WTC11 (cell line): ENCODE measurements around the gene FBXL4.

ENCODE experiments used
- JUN ChIP-seq: sonication (generic); formaldehyde crosslinking; IDR thresholded peaks from 2 replicates; pipeline ENCODE4 v1.8.0; 2023; ENCODE audit warnings: mild to moderate bottlenecking, missing genetic modification reagents
- NFE2L1 ChIP-seq: sonication (generic); formaldehyde crosslinking; IDR thresholded peaks from 2 replicates; pipeline ENCODE4 v1.8.1; 2023; ENCODE audit warnings: missing genetic modification reagents
- SP1 ChIP-seq: sonication (generic); formaldehyde crosslinking; conservative IDR thresholded peaks from 2 replicates; pipeline ENCODE4 v1.8.1; 2022; ENCODE audit warnings: missing genetic modification reagents
- TF ChIP-seq, protein P1 (sequence below): sonication (generic); formaldehyde crosslinking; IDR thresholded peaks from 2 replicates; pipeline ENCODE4 v1.8.0; 2022; ENCODE audit warnings: mild to moderate bottlenecking, missing genetic modification reagents
- TF ChIP-seq, protein P2 (sequence below): fragments of 200-600 bp; IDR thresholded peaks from 2 replicates; pipeline ENCODE4 v1.8.0; 2022; ENCODE audit warnings: antibody characterized with exemption
- TF ChIP-seq, protein P3 (sequence below): sonication (generic); formaldehyde crosslinking; IDR thresholded peaks from 2 replicates; pipeline ENCODE4 v1.8.0; 2022; ENCODE audit warnings: mild to moderate bottlenecking, missing genetic modification reagents

GRCh38 chr6:98828941-98829411 is 118.8 kb downstream of the FBXL4 start:
- TF ChIP-seq, protein P1, sequence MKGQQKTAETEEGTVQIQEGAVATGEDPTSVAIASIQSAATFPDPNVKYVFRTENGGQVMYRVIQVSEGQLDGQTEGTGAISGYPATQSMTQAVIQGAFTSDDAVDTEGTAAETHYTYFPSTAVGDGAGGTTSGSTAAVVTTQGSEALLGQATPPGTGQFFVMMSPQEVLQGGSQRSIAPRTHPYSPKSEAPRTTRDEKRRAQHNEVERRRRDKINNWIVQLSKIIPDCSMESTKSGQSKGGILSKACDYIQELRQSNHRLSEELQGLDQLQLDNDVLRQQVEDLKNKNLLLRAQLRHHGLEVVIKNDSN (CRISPR knock-in tag) = no peak
- no peak for TF ChIP-seq JUN (CRISPR knock-in tag)
- TF ChIP-seq, protein P2, sequence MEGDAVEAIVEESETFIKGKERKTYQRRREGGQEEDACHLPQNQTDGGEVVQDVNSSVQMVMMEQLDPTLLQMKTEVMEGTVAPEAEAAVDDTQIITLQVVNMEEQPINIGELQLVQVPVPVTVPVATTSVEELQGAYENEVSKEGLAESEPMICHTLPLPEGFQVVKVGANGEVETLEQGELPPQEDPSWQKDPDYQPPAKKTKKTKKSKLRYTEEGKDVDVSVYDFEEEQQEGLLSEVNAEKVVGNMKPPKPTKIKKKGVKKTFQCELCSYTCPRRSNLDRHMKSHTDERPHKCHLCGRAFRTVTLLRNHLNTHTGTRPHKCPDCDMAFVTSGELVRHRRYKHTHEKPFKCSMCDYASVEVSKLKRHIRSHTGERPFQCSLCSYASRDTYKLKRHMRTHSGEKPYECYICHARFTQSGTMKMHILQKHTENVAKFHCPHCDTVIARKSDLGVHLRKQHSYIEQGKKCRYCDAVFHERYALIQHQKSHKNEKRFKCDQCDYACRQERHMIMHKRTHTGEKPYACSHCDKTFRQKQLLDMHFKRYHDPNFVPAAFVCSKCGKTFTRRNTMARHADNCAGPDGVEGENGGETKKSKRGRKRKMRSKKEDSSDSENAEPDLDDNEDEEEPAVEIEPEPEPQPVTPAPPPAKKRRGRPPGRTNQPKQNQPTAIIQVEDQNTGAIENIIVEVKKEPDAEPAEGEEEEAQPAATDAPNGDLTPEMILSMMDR = no peak
- TF ChIP-seq, protein P3, sequence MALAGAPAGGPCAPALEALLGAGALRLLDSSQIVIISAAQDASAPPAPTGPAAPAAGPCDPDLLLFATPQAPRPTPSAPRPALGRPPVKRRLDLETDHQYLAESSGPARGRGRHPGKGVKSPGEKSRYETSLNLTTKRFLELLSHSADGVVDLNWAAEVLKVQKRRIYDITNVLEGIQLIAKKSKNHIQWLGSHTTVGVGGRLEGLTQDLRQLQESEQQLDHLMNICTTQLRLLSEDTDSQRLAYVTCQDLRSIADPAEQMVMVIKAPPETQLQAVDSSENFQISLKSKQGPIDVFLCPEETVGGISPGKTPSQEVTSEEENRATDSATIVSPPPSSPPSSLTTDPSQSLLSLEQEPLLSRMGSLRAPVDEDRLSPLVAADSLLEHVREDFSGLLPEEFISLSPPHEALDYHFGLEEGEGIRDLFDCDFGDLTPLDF (CRISPR knock-in tag) = no peak
- no peak for TF ChIP-seq NFE2L1 (CRISPR knock-in tag)
- no peak for TF ChIP-seq SP1 (CRISPR knock-in tag)
